Transverse colon (tissue), 4 donors: ENCODE measurements around the gene CDK14.

Source experiments
- CTCF ChIP-seq, 5 experiments: fragments of 200-600 bp in 3 of 5; fragments of 450-650 bp in 2 of 5; sonication (generic) in 3 of 5; IDR thresholded peaks; 1 replicate in 2 of 5; 2 replicates in 3 of 5; pipeline ENCODE4 v1.5.1; 2016 to 2017; ENCODE audit warnings: antibody characterized with exemption in 5 of 5, inconsistent platforms in 3 of 5, mild to moderate bottlenecking in 2 of 5, moderate library complexity in 1 of 5
- POLR2AphosphoS5 ChIP-seq, 3 donors: sonication (generic); formaldehyde crosslinking; IDR thresholded peaks; one replicate each; pipeline ENCODE4 v1.6.1; 2016; ENCODE audit warnings: antibody characterized with exemption in 3 of 3

- TF ChIP-seq CTCF (IDR thresholded peaks at IDR 0.05) = no peak
- TF ChIP-seq POLR2AphosphoS5 (IDR thresholded peaks at IDR 0.05) = no peak
Measured at GRCh38 chr7:90777465-90777864, 181.3 kb downstream of the CDK14 start.
